Activated T-cell treated with anti-CD3 and anti-CD28 coated beads, Interleukin-2, amount 50 U/mL, for 1 hour (primary cell): ENCODE data around the gene PDILT.

Experiments used
- DNase-seq: peaks from one replicate; pipeline ENCODE4 v3.0.0-alpha.2; 2020

The PDILT gene

DNA sequence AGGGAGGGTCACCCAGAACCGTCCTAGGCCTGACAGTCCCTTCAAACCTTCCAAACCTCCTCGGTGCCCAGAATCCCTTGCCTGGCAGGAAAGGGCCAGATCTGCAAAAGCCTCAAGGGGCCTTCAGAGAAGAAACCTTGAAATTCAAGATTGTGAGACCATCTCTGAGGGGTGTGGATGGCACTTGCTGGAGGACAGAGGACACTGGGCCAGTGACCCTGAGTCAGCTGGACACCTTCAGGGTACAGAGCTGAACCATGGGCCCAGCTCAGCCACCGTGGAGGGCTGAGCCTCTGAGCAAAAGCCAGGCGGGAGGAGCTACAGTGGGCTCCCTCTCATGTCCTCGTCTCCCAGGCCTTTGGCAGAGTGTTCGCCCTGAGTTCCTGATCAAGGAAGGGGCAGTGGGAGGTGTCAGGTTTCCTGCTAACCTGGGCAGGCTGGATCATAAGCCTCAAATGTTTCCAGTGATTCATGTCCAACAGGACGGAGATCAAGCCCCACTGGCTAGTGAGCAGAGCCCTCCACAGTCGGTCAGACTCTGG lies 3.0 kb downstream of the PDILT start:
- no peak for DNase-seq

GRCh38 chr16:20401066-20401465 lies 3.5 kb downstream of the PDILT start:
- DNase-seq, result no peak

DNA sequence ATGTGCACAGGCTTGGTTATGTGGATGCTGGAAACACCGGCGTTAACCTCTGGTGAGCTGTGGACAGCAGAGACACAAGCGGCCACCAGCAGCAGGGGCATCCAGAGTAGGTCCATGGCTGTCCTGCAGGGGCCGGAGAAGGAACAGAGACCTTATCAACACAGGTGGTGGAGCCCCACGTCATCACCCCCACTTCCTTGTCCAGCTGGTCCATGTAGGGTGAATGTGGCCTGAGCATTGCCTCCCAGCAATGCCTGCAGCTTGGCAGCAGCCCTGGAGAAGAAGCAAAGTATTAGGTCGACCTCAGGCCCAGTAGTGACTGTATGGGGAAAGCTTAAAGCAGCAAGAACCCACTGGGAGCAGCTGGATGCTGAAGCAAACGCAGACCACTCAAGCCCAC lies 5.4 kb downstream of the PDILT start:
- no peak for DNase-seq

GRCh38 chr16:20398603-20399002 lies 5.9 kb downstream of the PDILT start:
- DNase-seq, result no peak

DNA sequence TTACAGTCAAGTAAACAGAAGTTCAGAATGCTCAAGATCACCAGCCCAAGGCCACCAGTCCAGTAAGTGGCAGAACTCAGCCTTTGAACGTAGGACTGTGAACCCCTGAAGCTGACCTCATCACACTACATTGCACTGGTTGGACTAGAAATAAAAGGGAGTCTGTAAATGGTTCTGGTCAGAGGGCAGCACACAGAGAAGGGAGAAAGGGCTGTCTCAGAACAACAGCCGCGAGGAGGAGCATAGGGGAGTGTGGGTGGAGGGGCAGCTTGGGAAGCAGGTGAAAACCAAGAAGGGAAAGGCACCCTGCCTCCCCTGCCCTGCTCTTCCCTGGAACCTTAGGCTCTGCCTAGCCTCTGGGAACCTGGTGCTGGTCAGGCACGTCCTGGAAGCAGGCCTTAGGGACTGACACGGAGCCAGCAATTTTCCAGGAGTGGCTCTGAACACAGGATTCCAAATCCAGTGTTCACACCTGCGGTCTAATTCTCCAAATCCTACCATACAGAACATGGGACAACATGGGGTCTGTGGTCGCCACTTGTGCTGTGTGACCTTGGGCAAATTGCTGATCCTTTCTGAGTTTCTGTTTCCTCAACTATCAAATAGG lies 7.0 kb downstream of the PDILT start:
- DNase-seq, result no peak

- DNase-seq, result no peak
Measured at GRCh38 chr16:20396846-20397467, 7.6 kb downstream of the PDILT start.

GRCh38 chr16:20395946-20396345 lies 8.6 kb downstream of the PDILT start:
- no peak for DNase-seq

- DNase-seq, result no peak
Measured at GRCh38 chr16:20393801-20394577, 10.5 kb downstream of the PDILT start.

GRCh38 chr16:20391045-20391444 lies 13.5 kb downstream of the PDILT start:
- DNase-seq, result no peak

GRCh38 chr16:20388854-20389253 lies 15.7 kb downstream of the PDILT start:
- no peak for DNase-seq

GRCh38 chr16:20387978-20388377 lies 16.6 kb downstream of the PDILT start:
- no peak for DNase-seq

GRCh38 chr16:20385844-20386832 lies 18.4 kb downstream of the PDILT start:
- peak; percentile 55 for DNase-seq

DNA sequence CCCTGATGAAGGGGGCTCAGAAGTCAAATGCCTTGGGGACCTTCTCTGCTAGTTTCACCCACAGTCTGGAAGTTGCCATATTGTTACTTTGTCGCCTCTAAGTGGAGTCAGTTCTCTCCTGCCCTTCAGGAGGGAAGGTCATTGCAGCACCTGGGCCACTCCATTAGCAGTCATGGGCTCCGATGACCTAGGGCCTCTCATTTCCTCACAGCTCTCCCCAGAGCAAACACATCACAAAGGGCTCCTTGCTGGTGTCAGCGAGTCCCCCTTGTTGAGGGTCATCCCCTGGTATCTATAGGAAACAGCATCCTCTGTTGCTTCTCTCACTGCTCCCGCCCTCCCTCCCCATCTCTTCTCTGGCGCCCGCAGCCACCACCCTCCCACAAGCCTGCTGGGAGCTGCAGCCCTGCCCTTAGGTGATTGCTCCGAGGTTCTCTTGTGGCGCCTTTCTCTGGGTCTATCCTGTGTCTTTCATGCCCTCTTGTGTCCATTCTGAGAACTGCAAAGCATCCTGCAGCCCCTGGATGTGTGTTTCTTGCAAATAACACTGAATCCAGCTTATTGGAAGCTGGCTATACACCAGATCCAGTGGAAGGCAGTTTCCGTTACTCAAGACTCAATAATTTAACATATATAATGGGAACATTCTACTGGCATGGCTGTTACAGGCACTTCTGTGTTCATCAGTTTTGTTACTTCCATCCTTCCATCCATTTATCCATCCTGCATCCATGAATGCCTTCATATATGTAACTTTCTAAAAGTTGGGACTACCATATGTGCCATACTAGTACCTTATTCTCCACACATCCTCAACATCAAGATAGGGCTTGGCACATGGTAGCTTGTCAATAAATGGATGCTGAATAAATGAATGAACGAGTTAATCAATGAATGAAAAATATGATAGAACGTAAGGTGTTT lies 21.2 kb downstream of the PDILT start:
- DNase-seq, result peak; percentile 20

GRCh38 chr16:20382202-20382948 lies 22.2 kb downstream of the PDILT start:
- DNase-seq, result no peak

GRCh38 chr16:20380782-20381181 lies 23.8 kb downstream of the PDILT start:
- DNase-seq, result no peak

- DNase-seq, result no peak
Measured at GRCh38 chr16:20377181-20377580, 27.4 kb downstream of the PDILT start.

GRCh38 chr16:20372701-20373100 lies 31.8 kb downstream of the PDILT start:
- DNase-seq, result no peak

- no peak for DNase-seq
Measured at GRCh38 chr16:20369452-20370054, 35.0 kb downstream of the PDILT start.

DNA sequence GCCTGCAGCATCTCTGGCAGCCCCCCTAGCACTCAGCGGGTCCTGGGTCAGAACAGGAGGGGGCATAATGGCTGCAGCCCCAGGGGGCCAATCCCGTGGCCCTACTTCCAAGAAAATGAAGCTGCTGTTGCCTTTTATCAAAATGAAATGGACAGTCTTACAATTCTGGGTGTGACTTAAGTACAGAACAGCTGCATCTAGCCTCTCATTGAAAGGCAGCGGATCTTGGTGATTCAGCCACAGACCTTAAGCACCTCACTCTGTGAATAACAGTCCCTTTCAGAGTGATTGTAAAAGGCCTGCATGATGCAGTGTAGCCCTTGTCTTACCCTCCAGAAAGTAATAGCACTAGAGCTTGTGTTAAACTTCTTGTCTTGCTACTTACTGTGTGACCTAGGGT lies 40.5 kb downstream of the PDILT start:
- DNase-seq, result no peak

GRCh38 chr16:20363191-20363590 lies 41.3 kb downstream of the PDILT start:
- no peak for DNase-seq
